ENCODE data around the gene GIMD1. TPM values are rescaled to one million over a fixed set of nuclear protein-coding genes. Genes with fewer than 3 reads are reported as not detected.

The GIMD1 gene
- total and polyA plus RNA-seq, 9 of the 15 experiments (the other 6 are each of a cell fraction or from before 2014, with no cell fraction given): not detected

GRCh38 chr4:106315968-106316772, 52.4 kb downstream of the GIMD1 start, which contains the start of the genes AIMP1 and TBCK (continued):
- TF ChIP-seq, protein P1, sequence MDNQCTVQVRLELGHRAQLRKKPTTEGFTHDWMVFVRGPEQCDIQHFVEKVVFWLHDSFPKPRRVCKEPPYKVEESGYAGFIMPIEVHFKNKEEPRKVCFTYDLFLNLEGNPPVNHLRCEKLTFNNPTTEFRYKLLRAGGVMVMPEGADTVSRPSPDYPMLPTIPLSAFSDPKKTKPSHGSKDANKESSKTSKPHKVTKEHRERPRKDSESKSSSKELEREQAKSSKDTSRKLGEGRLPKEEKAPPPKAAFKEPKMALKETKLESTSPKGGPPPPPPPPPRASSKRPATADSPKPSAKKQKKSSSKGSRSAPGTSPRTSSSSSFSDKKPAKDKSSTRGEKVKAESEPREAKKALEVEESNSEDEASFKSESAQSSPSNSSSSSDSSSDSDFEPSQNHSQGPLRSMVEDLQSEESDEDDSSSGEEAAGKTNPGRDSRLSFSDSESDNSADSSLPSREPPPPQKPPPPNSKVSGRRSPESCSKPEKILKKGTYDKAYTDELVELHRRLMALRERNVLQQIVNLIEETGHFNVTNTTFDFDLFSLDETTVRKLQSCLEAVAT (IDR thresholded peaks at IDR 0.05): peak; percentile 8 to 79; a peak in 3 of 4 replicates
- TF ChIP-seq SRF (CRISPR knock-in tag; IDR thresholded peaks at IDR 0.05): no peak
- 0 out of 2 replicates have a peak, but pooled peaks have one; percentile 36 for TF ChIP-seq STAT5A (IDR thresholded peaks at IDR 0.05; ENCODE audit: borderline replicate concordance, low read length)
- peak; percentile 79; the same call in 1 of the 2 replicates for TF ChIP-seq PML (IDR thresholded peaks at IDR 0.05; ENCODE audit: low read length)
- TF ChIP-seq LCOR (CRISPR knock-in tag; IDR thresholded peaks at IDR 0.05): peak; percentile 36; the same call in 1 of the 2 replicates
- peak; percentile 20 to 57; a peak in 1 of 4 replicates for TF ChIP-seq ARNT (IDR thresholded peaks at IDR 0.05)
- no peak for TF ChIP-seq ZKSCAN3 (CRISPR knock-in tag; IDR thresholded peaks at IDR 0.05)
- TF ChIP-seq KAT7 (CRISPR knock-in tag; IDR thresholded peaks at IDR 0.05; ENCODE audit: borderline replicate concordance): peak; percentile 95; the same call in 1 of the 2 replicates
- 0 out of 2 replicates have a peak, but pooled peaks have one; percentile 42 for TF ChIP-seq ZNF232 (CRISPR knock-in tag; IDR thresholded peaks at IDR 0.05)
- 0 out of 2 replicates have a peak, but pooled peaks have one; percentile 35 for TF ChIP-seq ESRRB (CRISPR knock-in tag; IDR thresholded peaks at IDR 0.05; ENCODE audit: borderline replicate concordance)
- peak; percentile 63 for TF ChIP-seq ASH1L (IDR thresholded peaks at IDR 0.05; ENCODE audit: borderline replicate concordance, low read depth, partially characterized antibody)
- TF ChIP-seq CBFA2T2 (conservative IDR thresholded peaks at IDR 0.05): no peak
- peak; percentile 24; the same call in 1 of the 2 replicates for TF ChIP-seq MXI1 (IDR thresholded peaks at IDR 0.05; ENCODE audit: low read depth, low read length)
- peak; percentile 7 for TF ChIP-seq SAP30 (IDR thresholded peaks at IDR 0.05; ENCODE audit: borderline replicate concordance, insufficient read depth, low read depth, low read length, poor library complexity, severe bottlenecking)
- 0 out of 2 replicates have a peak, but pooled peaks have one; percentile 44 for TF ChIP-seq MITF (IDR thresholded peaks at IDR 0.05)
- TF ChIP-seq SIX5 (IDR thresholded peaks at IDR 0.05; ENCODE audit: borderline replicate concordance in 1 of 2, insufficient read depth in 1 of 2, low read depth in 1 of 2, low read length in 2 of 2): peak in 1 of 2 experiments; percentile 27; a peak in 1 of 4 replicates
- TF ChIP-seq ATF3 (IDR thresholded peaks at IDR 0.05): no peak
- 0 out of 2 replicates have a peak, but pooled peaks have one; percentile 70 for TF ChIP-seq ATF3 (CRISPR knock-in tag; conservative IDR thresholded peaks at IDR 0.05)
- no peak for TF ChIP-seq ZNF589 (CRISPR knock-in tag; IDR thresholded peaks at IDR 0.05; ENCODE audit: low read depth)
- TF ChIP-seq CREB1 (IDR thresholded peaks at IDR 0.05): peak; percentile 95
- peak; percentile 94 for TF ChIP-seq CREB1 (CRISPR knock-in tag; IDR thresholded peaks at IDR 0.05)
- TF ChIP-seq TOE1 (IDR thresholded peaks at IDR 0.05; ENCODE audit: borderline replicate concordance): peak; percentile 81
- TF ChIP-seq TOE1 (CRISPR knock-in tag; IDR thresholded peaks at IDR 0.05; ENCODE audit: borderline replicate concordance, low read depth): no peak
- peak; percentile 84 for TF ChIP-seq KDM5B (IDR thresholded peaks at IDR 0.05; ENCODE audit: insufficient replicate concordance, low read depth, low read length)

All from K562 (cell line).